Stimulated activated CD4-positive, alpha-beta T cell treated with anti-CD3 and anti-CD28 coated beads, Interleukin-4, amount 100 ng/mL, for 4 hours (primary cell): ENCODE data around the gene TULP4.
"Not testable (repeated sequence)": the region's sequence is repeated elsewhere in the genome, so short reads cannot be mapped to it uniquely, and the experiment has no call there.

ENCODE experiments used
- DNase-seq, 2 experiments: peaks; one replicate each; pipeline ENCODE4 v3.0.0-alpha.2; 2020

The TULP4 gene

GRCh38 chr6:158295976-158296853 lies 16.1 kb upstream of the TULP4 start:
- DNase-seq: not testable (repeated sequence)

- DNase-seq: not testable (repeated sequence)
Observed at GRCh38 chr6:158296854-158297324, 15.4 kb upstream of the TULP4 start.

GRCh38 chr6:158297657-158298056 lies 14.6 kb upstream of the TULP4 start:
- not testable (repeated sequence) for DNase-seq

GRCh38 chr6:158300306-158301143 lies 11.7 kb upstream of the TULP4 start:
- not testable (repeated sequence) for DNase-seq

- DNase-seq: not testable (repeated sequence)
Observed at GRCh38 chr6:158301561-158301960, 10.7 kb upstream of the TULP4 start.

- DNase-seq: not testable (repeated sequence)
Observed at GRCh38 chr6:158302195-158302796, 10.0 kb upstream of the TULP4 start.

- DNase-seq: no peak
Observed at GRCh38 chr6:158303210-158303731, 9.0 kb upstream of the TULP4 start.

- DNase-seq: no peak
Observed at GRCh38 chr6:158304254-158304653, 8.0 kb upstream of the TULP4 start.

- DNase-seq: no peak
Observed at GRCh38 chr6:158309814-158310213, 2.5 kb upstream of the TULP4 start.

GRCh38 chr6:158311193-158311592 lies 1.1 kb upstream of the TULP4 start:
- DNase-seq: no peak

GRCh38 chr6:158311626-158312025 lies 639 bp upstream of the TULP4 start:
- DNase-seq: no peak

- no peak for DNase-seq
Observed at GRCh38 chr6:158312672-158313397, 570 bp downstream of the TULP4 start.

- DNase-seq: no peak
Observed at GRCh38 chr6:158313989-158314388, 1.7 kb downstream of the TULP4 start.

GRCh38 chr6:158314737-158315136 lies 2.5 kb downstream of the TULP4 start:
- no peak for DNase-seq

GRCh38 chr6:158316022-158316421 lies 3.8 kb downstream of the TULP4 start:
- no peak for DNase-seq

GRCh38 chr6:158321960-158322359 lies 9.7 kb downstream of the TULP4 start:
- no peak for DNase-seq

GRCh38 chr6:158322400-158322723 lies 10.1 kb downstream of the TULP4 start:
- no peak for DNase-seq

GRCh38 chr6:158322724-158323560 lies 10.7 kb downstream of the TULP4 start:
- DNase-seq: no peak

- DNase-seq: no peak
Observed at GRCh38 chr6:158323561-158323958, 11.3 kb downstream of the TULP4 start.

GRCh38 chr6:158324136-158324535 lies 11.9 kb downstream of the TULP4 start:
- no peak for DNase-seq

GRCh38 chr6:158327211-158327610 lies 14.9 kb downstream of the TULP4 start:
- DNase-seq: no peak
